Lung (tissue), 12 donors: ENCODE results near the gene LPCAT1. TPM values are rescaled to one million over a fixed set of nuclear protein-coding genes. Genes with fewer than 3 reads are reported as not detected.

ENCODE experiments used
- ATAC-seq: fragments of 200-7000 bp; cut with Tn5 transposase; one replicate; pipeline ENCODE4 v1.9.1; 2020; ENCODE audit warnings: moderate number of reproducible peaks; ENCODE audit not compliant: insufficient read depth, low FRiP score
- DNase-seq, 3 donors: peaks; one replicate each; pipeline ENCODE4 v3.0.0-alpha.2; 2013 to 2017
- H3K27ac ChIP-seq, 2 donors: one replicate each; pipeline ENCODE4 v1.5.1; 2013; ENCODE audit warnings: mild to moderate bottlenecking in 2 of 2, moderate library complexity in 2 of 2, control low read depth in 1 of 2, inconsistent platforms in 1 of 2, low read depth in 1 of 2, low read length in 1 of 2
- H3K27me3 ChIP-seq, 3 donors: one replicate each; pipeline ENCODE4 v1.5.1; 2013; ENCODE audit warnings: low read length in 2 of 3; ENCODE audit not compliant: control insufficient read depth in 3 of 3, insufficient read depth in 3 of 3
- H3K36me3 ChIP-seq, 4 donors: one replicate each; pipeline ENCODE4 v1.5.1; 2013; ENCODE audit warnings: low read length in 4 of 4, mild to moderate bottlenecking in 1 of 4, moderate library complexity in 1 of 4; ENCODE audit not compliant: control insufficient read depth in 4 of 4, insufficient read depth in 4 of 4
- H3K4me1 ChIP-seq, 5 donors: one replicate each; pipeline ENCODE4 v1.5.1; 2013; ENCODE audit warnings: low read length in 5 of 5, mild to moderate bottlenecking in 2 of 5, moderate library complexity in 1 of 5; ENCODE audit not compliant: control insufficient read depth in 5 of 5, insufficient read depth in 5 of 5
- H3K4me3 ChIP-seq: one replicate; pipeline ENCODE4 v1.5.1; 2013; ENCODE audit warnings: mild to moderate bottlenecking, control low read depth, moderate library complexity
- H3K9ac ChIP-seq, 2 donors: one replicate each; pipeline ENCODE4 v1.5.1; 2013; ENCODE audit warnings: low read length in 2 of 2, control low read depth in 1 of 2; ENCODE audit not compliant: insufficient read depth in 1 of 2
- H3K9me3 ChIP-seq, 4 donors: one replicate each; pipeline ENCODE4 v1.5.1; 2013; ENCODE audit warnings: low read length in 3 of 4, mild to moderate bottlenecking in 1 of 4, moderate library complexity in 1 of 4; ENCODE audit not compliant: control insufficient read depth in 4 of 4, insufficient read depth in 3 of 4
- WGBS, 2 donors: extraction: QIAGEN DNeasy Blood & Tissue Kit; methylation state at CpG; one replicate each; pipeline ENCODE4 v1.1.7; 2013; 5-methylcytosine and 5-hydroxymethylcytosine counted together
- polyA plus RNA-seq, 2 donors: library from polyadenylated mRNA; stranded (reverse); fragments of 200-250 nt; gene quantifications; one replicate each; pipeline ENCODE4 v1.2.1, GENCODE V29; 2013
- total RNA-seq, 2 donors: library from RNA; depleted of rRNA in 1 of 2; stranded (reverse); fragments of >200 nt in 1 of 2; gene quantifications; one replicate each; pipeline ENCODE4 v1.2.1, GENCODE V29; 2014 to 2021
- TF ChIP-seq, protein P1 (sequence below): IDR thresholded peaks from 2 replicates; pipeline ENCODE4 v1.5.1; 2012; ENCODE audit warnings: mild to moderate bottlenecking; ENCODE audit errors: control extremely low read depth, extremely low read depth
- donor health status: control.
- donor health status: control.
- donor health status: Bipolar disorder and iron deficiency.
- donor health status: healthy.
- donor health status: DM: yes; HTN: yes; CAD: no.

The LPCAT1 gene
- total and polyA plus RNA-seq, 4 donors: 198 to 669 (median 443) TPM

DNA sequence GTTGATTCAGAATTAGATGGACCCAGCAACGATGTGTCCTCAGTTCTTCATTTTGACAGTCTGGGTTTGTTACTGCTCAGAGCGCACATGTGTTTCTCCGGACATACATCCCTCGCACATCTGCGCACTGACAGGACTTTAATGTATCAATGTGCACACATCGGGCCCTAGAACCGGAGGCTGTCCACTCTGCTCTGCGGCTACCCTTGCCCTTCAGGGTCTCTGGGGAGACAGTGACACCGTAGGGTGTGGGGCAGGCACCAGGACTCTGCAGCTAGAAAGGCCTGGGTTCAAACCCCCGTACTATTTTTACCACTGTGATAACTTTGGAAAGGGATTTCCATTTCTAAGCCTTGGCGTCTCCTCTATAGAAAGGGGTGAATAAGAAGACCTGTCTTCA lies 23.5 kb upstream of the LPCAT1 start:
- Histone ChIP-seq H3K27me3 (no peaks in the 10 kb centered on the region), H3K27ac (peak overlapping the region in 1 of 2 donors; percentile 81), H3K4me1 (peaks cover 0 to 20% (median 8%) of the 10 kb centered on the region in 5 donors), H3K4me3 (no peak overlapping the region), H3K36me3 (no peaks in the 10 kb centered on the region), H3K9me3 (peaks cover 0 to 4% (median 0%) of the 10 kb centered on the region in 4 donors), H3K9ac (no peak overlapping the region)
- DNase-seq: no peak
- no peak for ATAC-seq
- TF ChIP-seq, protein P1, sequence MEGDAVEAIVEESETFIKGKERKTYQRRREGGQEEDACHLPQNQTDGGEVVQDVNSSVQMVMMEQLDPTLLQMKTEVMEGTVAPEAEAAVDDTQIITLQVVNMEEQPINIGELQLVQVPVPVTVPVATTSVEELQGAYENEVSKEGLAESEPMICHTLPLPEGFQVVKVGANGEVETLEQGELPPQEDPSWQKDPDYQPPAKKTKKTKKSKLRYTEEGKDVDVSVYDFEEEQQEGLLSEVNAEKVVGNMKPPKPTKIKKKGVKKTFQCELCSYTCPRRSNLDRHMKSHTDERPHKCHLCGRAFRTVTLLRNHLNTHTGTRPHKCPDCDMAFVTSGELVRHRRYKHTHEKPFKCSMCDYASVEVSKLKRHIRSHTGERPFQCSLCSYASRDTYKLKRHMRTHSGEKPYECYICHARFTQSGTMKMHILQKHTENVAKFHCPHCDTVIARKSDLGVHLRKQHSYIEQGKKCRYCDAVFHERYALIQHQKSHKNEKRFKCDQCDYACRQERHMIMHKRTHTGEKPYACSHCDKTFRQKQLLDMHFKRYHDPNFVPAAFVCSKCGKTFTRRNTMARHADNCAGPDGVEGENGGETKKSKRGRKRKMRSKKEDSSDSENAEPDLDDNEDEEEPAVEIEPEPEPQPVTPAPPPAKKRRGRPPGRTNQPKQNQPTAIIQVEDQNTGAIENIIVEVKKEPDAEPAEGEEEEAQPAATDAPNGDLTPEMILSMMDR: no peak
- WGBS, 2 donors: 93 to 97% methylated on average over 11 of the region's 11 CpGs

DNA sequence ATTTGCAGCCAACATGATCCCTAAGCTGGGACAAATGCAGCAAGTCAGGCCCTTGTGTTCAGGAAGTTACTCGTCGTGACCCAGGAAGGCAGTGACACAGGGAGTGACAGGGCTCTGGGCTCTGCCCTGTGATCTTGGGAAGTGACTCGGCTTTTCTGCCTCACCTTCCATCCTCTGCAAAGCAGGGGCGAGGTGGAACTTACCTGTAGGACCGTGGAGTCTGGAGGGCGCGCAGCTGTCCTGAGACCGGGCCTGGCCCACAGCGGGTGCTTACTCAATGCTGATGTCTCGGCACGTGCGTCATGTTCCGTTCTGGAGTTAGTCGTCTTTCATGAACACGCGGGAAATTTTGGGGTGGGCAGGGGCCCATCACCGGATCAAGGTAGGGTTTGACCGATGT lies 22.8 kb upstream of the LPCAT1 start:
- WGBS, 2 donors: 76 to 78% methylated on average over 18 of the region's 18 CpGs
- Histone ChIP-seq H3K27ac (peak overlapping the region in 1 of 2 donors; percentile 79), H3K9ac (no peak overlapping the region), H3K27me3 (no peaks in the 10 kb centered on the region), H3K36me3 (no peaks in the 10 kb centered on the region), H3K4me1 (peaks cover 0 to 18% (median 12%) of the 10 kb centered on the region in 5 donors), H3K9me3 (peaks cover 0 to 4% (median 0%) of the 10 kb centered on the region in 4 donors), H3K4me3 (no peak overlapping the region)
- TF ChIP-seq, protein P1: no peak
- DNase-seq (no peak), ATAC-seq (no peak)

DNA sequence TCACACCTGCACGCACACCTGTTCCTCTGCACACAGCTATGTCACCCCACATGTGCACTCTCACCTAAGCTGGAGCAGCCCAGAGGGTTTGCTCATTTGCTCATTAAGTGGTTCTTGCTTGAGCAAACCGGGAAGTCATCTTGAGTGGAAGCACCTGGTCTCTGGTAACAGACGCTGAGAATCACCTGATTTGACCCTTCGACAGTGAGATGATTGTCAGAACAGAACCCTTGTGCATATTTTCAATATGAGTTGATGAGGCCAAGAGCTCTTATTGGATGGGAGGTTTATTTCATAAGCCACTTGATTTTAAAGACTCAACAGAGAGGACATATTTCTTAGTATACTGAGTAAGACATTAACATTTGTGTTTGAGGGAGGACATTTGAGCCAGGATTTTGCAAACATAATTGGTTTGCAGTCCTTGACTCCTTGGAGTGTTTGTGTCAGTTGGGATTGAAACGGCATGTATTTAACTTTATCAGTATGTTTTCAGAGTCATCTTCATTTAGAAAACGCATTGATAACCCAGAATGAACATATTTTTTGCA lies 22.1 kb upstream of the LPCAT1 start:
- WGBS, 2 donors: 47 to 66% methylated on average over 6 of the region's 6 CpGs
- TF ChIP-seq, protein P1: no peak
- Histone ChIP-seq H3K9me3 (peaks cover 0 to 4% (median 0%) of the 10 kb centered on the region in 4 donors), H3K4me1 (peaks cover 0 to 18% (median 12%) of the 10 kb centered on the region in 5 donors), H3K36me3 (no peaks in the 10 kb centered on the region), H3K9ac (no peak overlapping the region), H3K27me3 (no peaks in the 10 kb centered on the region), H3K27ac (peak overlapping the region in 1 of 2 donors; percentile 78), H3K4me3 (no peak overlapping the region)
- ATAC-seq (peak; percentile 21), DNase-seq (peak; percentile 69 to 86 (median 75))
